GM23248 (cell line): Measurements from ENCODE around the gene DLST. TPM values are rescaled to one million over a fixed set of nuclear protein-coding genes. Genes with fewer than 3 reads are reported as not detected.

Experiments
- DNase-seq: peaks from one replicate; pipeline ENCODE4 v3.0.0-alpha.2; 2015
- H2AFZ ChIP-seq: fragments of 200-600 bp; sonication (generic); 2 replicates; pipeline ENCODE4 v1.6.1; 2016; ENCODE audit warnings: antibody characterized with exemption
- H3F3A ChIP-seq: fragments of 200-600 bp; sonication (generic); 2 replicates; pipeline ENCODE4 v1.6.1; 2016; ENCODE audit warnings: mild to moderate bottlenecking, antibody characterized with exemption, mixed run types; ENCODE audit not compliant: insufficient read depth
- H3K27ac ChIP-seq: fragments of 200-600 bp; sonication (generic); 2 replicates; pipeline ENCODE4 v1.5.1; 2016; ENCODE audit warnings: mild to moderate bottlenecking
- H3K27me3 ChIP-seq: fragments of 200-600 bp; sonication (generic); replicated peaks from 2 replicates; pipeline ENCODE4 v1.6.1; 2016; ENCODE audit warnings: mild to moderate bottlenecking; ENCODE audit not compliant: insufficient read depth
- H3K36me3 ChIP-seq: fragments of 200-600 bp; sonication (generic); 2 replicates; pipeline ENCODE4 v1.6.1; 2016; ENCODE audit warnings: low read depth, mild to moderate bottlenecking
- H3K4me1 ChIP-seq: fragments of 200-600 bp; sonication (generic); 2 replicates; pipeline ENCODE4 v1.6.1; 2016; ENCODE audit warnings: mild to moderate bottlenecking; ENCODE audit not compliant: insufficient read depth
- H3K4me2 ChIP-seq: fragments of 200-600 bp; sonication (generic); one replicate; pipeline ENCODE4 v1.6.1; 2016; ENCODE audit warnings: mild to moderate bottlenecking; ENCODE audit not compliant: unreplicated experiment
- H3K4me3 ChIP-seq: fragments of 200-600 bp; sonication (generic); 2 replicates; pipeline ENCODE4 v1.5.1; 2016; ENCODE audit warnings: mild to moderate bottlenecking
- H3K79me2 ChIP-seq: fragments of 200-600 bp; sonication (generic); 2 replicates; pipeline ENCODE4 v1.6.1; 2016; ENCODE audit warnings: mild to moderate bottlenecking; ENCODE audit not compliant: insufficient read depth
- H3K9ac ChIP-seq: fragments of 200-600 bp; sonication (generic); 2 replicates; pipeline ENCODE4 v1.6.1; 2016; ENCODE audit warnings: mild to moderate bottlenecking
- H3K9me2 ChIP-seq: fragments of 200-600 bp; sonication (generic); 2 replicates; pipeline ENCODE4 v1.6.1; 2016; ENCODE audit warnings: mixed run types, mild to moderate bottlenecking, moderate library complexity; ENCODE audit not compliant: insufficient read depth
- H3K9me3 ChIP-seq: fragments of 200-600 bp; sonication (generic); one replicate; pipeline ENCODE4 v1.6.1; 2017; ENCODE audit warnings: low read depth
- H4K20me1 ChIP-seq: fragments of 200-600 bp; sonication (generic); 2 replicates; pipeline ENCODE4 v1.6.0; 2016; ENCODE audit not compliant: insufficient read depth
- EZH2 ChIP-seq: fragments of 200-600 bp; sonication (generic); IDR thresholded peaks from 2 replicates; pipeline ENCODE4 v1.6.1; 2018; ENCODE audit warnings: antibody characterized with exemption, mild to moderate bottlenecking; ENCODE audit not compliant: insufficient read depth, poor library complexity, severe bottlenecking
- EZH2phosphoT487 ChIP-seq: fragments of 200-600 bp; sonication (generic); IDR thresholded peaks from 2 replicates; pipeline ENCODE4 v1.6.1; 2018; ENCODE audit warnings: antibody characterized with exemption, moderate library complexity, mild to moderate bottlenecking, low read depth; ENCODE audit not compliant: insufficient read depth
- WGBS, 2 experiments: methylation state at CpG; one replicate each; pipeline ENCODE4 v1.1.6; 2015 to 2017; ENCODE audit warnings: low lambda C conversion rate in 2 of 2, low coverage in 1 of 2; ENCODE audit errors: missing lambda C conversion rate in 2 of 2; 5-methylcytosine and 5-hydroxymethylcytosine counted together
- in situ Hi-C: fragments of 300-500 bp; cut with MboI; formaldehyde crosslinking; loops from 2 replicates; pipeline ENCODE4 v1.15.0; 2020
- polyA plus RNA-seq: library from polyadenylated mRNA; unstranded; fragments of >200 nt; fragmentation: Nextera tagmentation; extraction: Ambion mirVana; gene quantifications from 2 replicates; pipeline ENCODE4 v1.2.1, GENCODE V29; 2016
- total RNA-seq: library from RNA; depleted of rRNA; stranded (reverse); fragments of >200 nt; shearing (Covaris generic); gene quantifications from 2 replicates; pipeline ENCODE4 v1.2.3, GENCODE V29; 2014

DLST gene
- total and polyA plus RNA-seq, 2 experiments from 2014 or later = 11.8 to 60.8 TPM

DNA sequence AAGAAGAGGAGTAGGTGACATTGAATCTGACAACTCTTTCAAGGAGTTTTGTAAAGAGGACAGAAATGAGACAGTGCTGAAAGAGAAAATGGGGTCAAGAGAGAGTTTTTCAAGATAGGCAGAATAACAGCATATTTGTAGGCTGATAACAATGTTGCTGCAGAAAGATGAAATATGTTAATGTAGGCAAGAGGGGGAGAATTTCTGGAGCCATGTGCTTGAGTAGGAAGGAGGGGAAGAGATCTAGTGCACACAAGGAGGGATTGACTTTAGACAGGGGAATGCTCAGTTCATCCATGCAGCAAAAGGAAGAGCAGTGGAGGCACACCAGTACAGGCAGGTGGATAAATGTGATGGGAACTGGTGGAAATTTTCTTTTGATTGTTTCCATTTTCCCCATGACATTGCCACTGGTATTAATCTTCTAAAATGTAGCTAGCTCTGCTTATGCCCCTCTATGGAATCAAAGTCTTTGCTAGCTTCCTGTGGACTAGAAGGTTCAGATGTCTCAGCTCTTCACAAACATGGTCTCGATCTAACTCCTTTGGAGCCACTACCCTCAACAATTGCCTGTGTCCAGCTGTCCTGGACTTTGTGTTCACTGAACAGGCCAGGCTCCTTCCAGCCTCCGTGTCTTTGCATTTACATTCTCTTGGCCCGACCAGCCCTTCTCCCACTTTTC is 14.9 kb upstream of the DLST start:
- TF ChIP-seq EZH2 (no peak), EZH2phosphoT487 (no peak)
- no peaks in the 10 kb centered on the region for H3K79me2 ChIP-seq
- H2AFZ ChIP-seq = no peak overlapping the region
- no peaks in the 10 kb centered on the region for H4K20me1 ChIP-seq
- H3K27me3 ChIP-seq = no peaks in the 10 kb centered on the region
- no peak overlapping the region for H3K4me2 ChIP-seq
- in situ Hi-C loops = no loop called here
- no peak for DNase-seq
- H3K36me3 ChIP-seq = no peaks in the 10 kb centered on the region
- no peaks in the 10 kb centered on the region for H3K9me3 ChIP-seq
- H3K9me2 ChIP-seq = no peaks in the 10 kb centered on the region
- no peak overlapping the region for H3K27ac ChIP-seq
- H3K9ac ChIP-seq = no peak overlapping the region
- whole genome bisulfite sequencing, 2 experiments = 74 to 82% methylated on average over 3 of the region's 3 CpGs
- H3F3A ChIP-seq = peaks cover 4% of the 10 kb centered on the region; the same call in 1 of the 2 replicates
- H3K4me3 ChIP-seq = no peak overlapping the region
- 0 out of 2 replicates have a peak, but pooled peaks cover 8% of the 10 kb centered on the region for H3K4me1 ChIP-seq

DNA sequence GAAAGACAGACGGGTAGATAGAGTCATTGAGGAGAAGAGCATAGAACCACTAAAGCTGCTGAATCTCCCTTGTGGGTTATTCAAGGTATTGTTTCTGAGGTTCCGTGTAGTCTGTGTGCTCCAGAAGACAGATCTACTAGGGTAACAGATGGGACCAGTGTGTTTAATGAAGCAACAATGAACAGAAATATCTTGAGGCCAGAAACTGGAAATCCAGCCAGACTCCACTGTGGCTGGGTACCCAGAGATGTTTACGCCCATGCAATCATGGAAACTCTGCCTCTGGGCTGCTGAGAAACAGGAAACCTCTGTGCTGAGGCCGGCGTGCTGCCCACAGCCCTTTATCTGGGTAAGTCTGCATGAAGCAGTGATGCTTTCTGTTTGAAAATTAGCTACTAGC is 14.0 kb upstream of the DLST start:
- Histone ChIP-seq H3K9me2 (no peaks in the 10 kb centered on the region), H3K79me2 (no peaks in the 10 kb centered on the region), H3K4me1 (0 out of 2 replicates have a peak, but pooled peaks cover 8% of the 10 kb centered on the region), H3K4me2 (no peak overlapping the region), H3K36me3 (no peaks in the 10 kb centered on the region), H3K27ac (no peak overlapping the region), H3K9me3 (no peaks in the 10 kb centered on the region), H3K9ac (no peak overlapping the region), H2AFZ (peak overlapping the region; percentile 42; the same call in 1 of the 2 replicates), H3K4me3 (no peak overlapping the region), H4K20me1 (no peaks in the 10 kb centered on the region), H3F3A (peaks cover 4% of the 10 kb centered on the region; the same call in 1 of the 2 replicates), H3K27me3 (no peaks in the 10 kb centered on the region)
- TF ChIP-seq EZH2 (no peak), EZH2phosphoT487 (no peak)
- 17 to 21% methylated on average over 5 of the region's 5 CpGs for WGBS, 2 experiments
- in situ Hi-C loops = no loop called here
- peak; percentile 83 for DNase-seq

DNA sequence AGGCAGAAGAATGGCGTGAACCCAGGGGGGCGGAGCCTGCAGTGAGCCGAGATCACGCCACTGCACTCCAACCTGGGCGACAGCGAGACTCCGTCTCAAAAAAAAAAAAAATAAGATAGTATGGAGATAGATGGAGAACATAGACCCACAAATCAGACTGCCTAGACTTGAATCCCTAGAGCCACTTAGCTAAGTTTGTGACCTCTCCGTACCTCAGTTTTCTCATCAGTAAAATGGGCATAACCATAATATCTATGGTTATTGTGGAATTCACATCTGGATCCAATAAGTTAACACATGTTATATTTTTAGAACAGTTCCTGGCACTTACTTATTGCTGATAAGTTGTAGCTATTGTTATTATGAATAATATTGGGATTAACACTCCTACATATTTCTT is 13.0 kb upstream of the DLST start:
- Histone ChIP-seq H3K4me1 (0 out of 2 replicates have a peak, but pooled peaks cover 8% of the 10 kb centered on the region), H3K4me3 (no peak overlapping the region), H3K9me3 (no peaks in the 10 kb centered on the region), H4K20me1 (no peaks in the 10 kb centered on the region), H3K36me3 (no peaks in the 10 kb centered on the region), H3K27me3 (no peaks in the 10 kb centered on the region), H2AFZ (no peak overlapping the region), H3K9ac (no peak overlapping the region), H3K27ac (no peak overlapping the region), H3K4me2 (no peak overlapping the region), H3K79me2 (no peaks in the 10 kb centered on the region), H3F3A (peaks cover 4% of the 10 kb centered on the region; the same call in 1 of the 2 replicates), H3K9me2 (no peaks in the 10 kb centered on the region)
- 85 to 90% methylated on average over 8 of the region's 8 CpGs for WGBS, 2 experiments
- TF ChIP-seq EZH2phosphoT487 (no peak), EZH2 (no peak)
- no peak for DNase-seq
- in situ Hi-C loops = no loop called here

DNA sequence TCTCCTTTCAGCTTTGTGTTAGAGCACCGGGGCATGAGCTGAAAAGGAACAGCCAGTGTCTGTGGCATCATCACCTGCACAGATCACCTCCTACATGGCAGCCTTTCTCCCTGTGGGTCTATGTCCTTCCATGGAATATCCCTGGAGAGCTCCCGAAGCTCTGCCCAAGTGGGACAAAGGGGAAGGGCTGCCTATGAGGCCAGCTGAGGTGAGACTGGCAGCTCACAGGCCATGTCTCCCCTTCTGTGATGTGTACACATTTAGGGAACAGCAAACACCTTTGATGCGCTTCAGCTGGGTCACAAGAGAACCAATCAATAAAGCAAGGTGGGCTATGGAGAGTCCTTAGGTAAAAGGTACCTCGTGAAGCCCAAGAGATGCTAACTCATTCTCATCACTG is 9.9 kb upstream of the DLST start:
- no peaks in the 10 kb centered on the region for H3K79me2 ChIP-seq
- 86 to 90% methylated on average over 4 of the region's 4 CpGs for WGBS, 2 experiments
- H3F3A ChIP-seq = peaks cover 4% of the 10 kb centered on the region; the same call in 1 of the 2 replicates
- no peaks in the 10 kb centered on the region for H3K36me3 ChIP-seq
- DNase-seq = no peak
- no peak overlapping the region for H3K4me2 ChIP-seq
- no peaks in the 10 kb centered on the region for H4K20me1 ChIP-seq
- 0 out of 2 replicates have a peak, but pooled peaks cover 8% of the 10 kb centered on the region for H3K4me1 ChIP-seq
- H3K4me3 ChIP-seq = no peak overlapping the region
- in situ Hi-C loops = no loop called here
- no peak for TF ChIP-seq EZH2phosphoT487
- TF ChIP-seq EZH2 = no peak
- no peak overlapping the region for H3K27ac ChIP-seq
- no peaks in the 10 kb centered on the region for H3K9me2 ChIP-seq
- no peak overlapping the region for H2AFZ ChIP-seq
- H3K9me3 ChIP-seq = no peaks in the 10 kb centered on the region
- H3K9ac ChIP-seq = no peak overlapping the region
- no peaks in the 10 kb centered on the region for H3K27me3 ChIP-seq
